NCI-H1694 (cell line): ENCODE data around the gene CD7.

Experiments used
- DNase-seq: peaks from one replicate; lab custom pipeline; 2025; lab: John Stamatoyannopoulos, UW

The CD7 gene

DNA sequence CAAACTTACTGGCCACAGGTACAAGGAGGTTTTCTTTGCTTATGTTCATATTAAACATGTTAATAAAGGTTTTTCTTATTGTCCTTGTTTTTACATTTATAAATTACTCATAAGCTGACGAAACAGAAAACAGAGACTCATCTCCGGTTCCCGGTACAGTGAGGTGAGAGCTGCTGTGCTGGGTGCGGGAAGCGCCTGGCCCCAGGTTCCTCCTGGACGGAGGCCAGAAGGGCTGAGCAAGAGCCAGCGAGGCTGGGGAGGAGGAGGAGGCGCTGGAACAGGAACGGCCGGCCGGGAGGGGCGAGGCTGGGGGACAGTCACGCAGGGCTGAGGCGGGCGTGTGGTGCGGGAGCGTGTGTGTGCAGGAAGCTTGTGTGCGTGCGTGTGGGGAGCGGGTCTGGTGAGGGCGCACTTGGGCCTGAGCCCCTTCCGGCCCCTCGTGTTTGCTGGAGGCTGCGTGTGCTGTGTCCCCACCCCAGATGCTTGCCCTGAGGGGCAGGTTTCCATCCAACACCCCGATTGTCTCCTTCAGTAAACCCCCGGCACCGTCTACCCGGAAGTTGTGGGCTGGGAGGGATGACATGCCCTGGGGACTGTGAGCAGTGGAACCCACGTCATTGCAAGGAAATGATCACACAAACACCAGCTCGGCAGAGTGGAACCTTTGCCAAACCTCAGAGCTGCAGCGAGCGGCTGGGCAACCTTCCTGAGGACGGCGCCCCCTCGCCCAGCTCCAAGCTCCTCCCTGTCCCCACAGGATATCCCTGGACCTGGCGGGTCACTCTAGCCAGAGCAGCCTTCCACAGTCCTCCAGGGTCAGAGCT, 19.5 kb downstream of the CD7 start:
- no peak for DNase-seq

DNA sequence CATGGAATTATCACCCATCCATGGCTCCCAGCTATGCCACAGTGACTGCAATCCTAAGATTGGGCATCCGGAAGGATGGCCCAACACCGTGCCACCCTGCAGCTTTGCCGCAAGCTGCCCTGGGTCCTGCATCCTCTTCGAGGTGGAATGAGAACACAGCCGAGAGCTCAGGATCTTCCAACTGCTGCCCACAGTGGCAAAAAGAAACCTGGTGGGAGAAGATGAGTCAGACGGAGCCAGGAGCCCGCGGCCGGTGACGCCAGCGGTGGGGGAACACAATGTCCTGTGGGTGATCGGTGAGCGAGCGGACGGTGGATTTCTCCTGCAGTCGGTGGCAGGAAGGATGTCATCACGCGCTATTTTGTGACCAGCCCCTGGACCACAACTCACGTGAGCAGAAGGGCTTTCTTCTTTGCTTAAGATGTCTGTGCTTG, 20.1 kb downstream of the CD7 start:
- no peak for DNase-seq

DNA sequence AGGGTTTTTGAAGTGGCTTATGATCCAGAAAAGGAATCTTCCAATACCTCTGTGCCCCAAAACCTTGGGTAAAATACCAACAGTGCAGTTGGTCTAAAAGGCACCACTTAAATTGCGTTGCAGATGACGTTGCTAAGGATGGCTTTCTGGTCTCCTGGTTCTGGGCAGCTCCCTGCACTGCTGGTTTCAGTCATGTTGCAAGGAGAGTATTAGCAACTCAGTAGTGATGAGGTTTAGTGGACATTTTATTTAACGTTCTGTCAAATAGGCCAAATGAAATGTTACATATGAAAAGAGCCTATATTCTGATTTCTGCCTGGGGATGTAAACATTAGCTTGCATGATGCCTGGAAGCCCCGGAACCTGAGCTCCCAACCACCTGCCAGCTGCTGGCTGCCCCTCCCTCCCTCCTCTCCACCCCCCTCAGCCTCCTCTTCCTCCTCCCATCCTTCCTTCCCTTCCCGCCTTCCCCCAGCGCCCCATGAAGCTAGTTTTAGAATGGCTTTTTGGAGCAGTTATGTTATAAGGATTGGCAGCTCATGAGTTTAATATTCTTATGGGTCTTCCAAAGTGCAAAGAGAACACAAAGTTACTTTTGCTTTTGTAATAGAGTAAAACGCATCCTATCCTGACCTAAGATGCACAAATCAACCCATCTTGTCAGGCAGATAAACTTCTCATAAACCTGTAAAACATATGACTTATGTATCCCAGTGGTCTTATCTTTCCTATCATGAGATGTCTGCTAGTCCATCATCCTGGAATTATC, 20.7 kb downstream of the CD7 start:
- DNase-seq, result no peak

DNA sequence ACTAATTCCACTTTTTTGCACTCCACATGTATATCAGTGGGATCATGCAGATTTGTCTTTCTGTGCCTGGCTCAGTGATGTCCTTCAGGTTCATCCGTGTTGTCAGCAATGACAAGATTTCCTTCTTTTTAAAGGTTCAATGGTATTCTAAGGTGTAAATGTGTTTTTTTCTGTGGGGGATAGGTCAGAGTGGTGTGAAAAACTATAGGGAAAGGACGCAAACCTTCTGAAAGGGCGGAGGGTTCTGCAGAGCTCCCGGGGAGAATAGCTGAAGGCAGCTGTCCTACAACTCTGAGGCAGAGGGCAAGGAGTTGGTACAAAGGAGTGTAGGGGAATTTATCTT, 22.0 kb downstream of the CD7 start:
- DNase-seq, result no peak

DNA sequence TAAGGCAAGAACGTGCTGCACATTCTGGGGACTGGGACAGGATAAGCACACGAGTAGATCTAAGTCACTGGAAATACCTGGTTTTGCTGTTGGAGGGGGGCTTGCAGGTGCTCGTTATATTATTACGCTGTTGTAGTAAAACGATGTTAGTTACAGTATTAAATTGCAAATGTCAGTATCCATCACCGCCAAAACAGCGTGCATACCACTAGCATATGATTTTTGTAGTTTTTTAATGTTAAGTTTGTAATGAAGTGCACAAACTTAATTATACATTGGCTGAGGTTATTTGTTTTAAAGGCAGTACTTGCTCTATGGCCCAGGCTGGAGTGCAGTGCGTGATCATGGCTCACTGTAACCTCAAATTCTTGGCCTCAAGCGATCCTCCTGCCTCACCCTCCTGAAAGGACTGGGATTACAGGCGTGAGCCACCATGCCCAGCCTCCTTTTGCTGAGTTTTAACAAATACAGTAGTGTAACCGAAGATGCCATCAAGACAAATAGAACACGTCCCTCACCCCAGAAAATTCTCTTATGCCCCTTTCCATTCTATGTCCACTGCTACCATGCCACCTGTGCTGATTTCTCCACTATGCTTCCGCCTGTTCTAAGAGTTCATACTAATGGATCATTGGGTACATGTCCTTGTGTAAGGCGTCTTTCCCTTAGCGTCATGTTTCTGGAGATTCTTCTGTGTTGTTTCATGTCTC, 23.2 kb downstream of the CD7 start:
- DNase-seq, result no peak

DNA sequence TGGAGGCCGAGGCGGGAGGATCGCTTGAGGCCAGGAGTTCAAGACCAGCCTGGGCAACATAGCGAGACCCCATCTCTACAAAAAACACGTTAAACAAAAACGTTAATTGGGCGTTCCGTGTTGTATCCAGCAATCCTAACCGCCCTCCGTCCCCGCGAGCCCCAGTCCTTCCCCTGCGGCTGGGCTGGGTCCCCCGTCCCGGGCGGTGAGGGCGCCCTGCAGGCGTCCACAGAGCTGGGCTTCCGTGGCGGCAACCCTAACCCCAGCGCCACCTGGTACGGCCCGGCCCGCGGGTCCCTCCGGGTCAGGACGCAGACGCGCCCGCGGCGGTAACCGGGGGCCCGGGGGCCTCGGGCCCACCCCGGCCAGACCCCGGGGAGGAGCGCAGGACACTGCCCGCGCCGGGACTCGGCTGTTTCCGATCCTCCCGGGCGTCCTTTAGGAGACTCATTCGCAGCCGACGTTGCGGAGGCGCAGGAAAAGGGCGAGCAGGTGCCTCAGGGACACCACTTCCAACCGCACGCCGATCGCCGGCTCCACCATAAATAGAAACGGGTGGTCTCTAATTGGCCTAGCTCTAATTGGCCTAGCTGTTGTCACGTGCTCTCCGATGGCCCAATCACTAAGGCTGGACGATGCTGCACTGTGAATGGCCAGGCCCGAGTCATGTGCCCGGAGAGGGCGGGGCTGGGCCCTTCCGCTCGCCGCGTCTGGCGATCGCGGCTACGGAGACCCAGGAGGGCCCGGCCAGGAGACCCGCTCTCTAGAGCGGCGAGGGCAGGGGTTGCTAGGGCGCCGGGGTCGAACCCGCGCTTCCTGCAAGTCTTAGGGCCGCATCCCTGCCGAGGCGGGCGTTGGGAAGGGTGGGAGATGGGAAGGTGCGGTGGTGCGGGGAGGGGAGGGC, 24.9 kb downstream of the CD7 start:
- DNase-seq, result peak; percentile 99

DNA sequence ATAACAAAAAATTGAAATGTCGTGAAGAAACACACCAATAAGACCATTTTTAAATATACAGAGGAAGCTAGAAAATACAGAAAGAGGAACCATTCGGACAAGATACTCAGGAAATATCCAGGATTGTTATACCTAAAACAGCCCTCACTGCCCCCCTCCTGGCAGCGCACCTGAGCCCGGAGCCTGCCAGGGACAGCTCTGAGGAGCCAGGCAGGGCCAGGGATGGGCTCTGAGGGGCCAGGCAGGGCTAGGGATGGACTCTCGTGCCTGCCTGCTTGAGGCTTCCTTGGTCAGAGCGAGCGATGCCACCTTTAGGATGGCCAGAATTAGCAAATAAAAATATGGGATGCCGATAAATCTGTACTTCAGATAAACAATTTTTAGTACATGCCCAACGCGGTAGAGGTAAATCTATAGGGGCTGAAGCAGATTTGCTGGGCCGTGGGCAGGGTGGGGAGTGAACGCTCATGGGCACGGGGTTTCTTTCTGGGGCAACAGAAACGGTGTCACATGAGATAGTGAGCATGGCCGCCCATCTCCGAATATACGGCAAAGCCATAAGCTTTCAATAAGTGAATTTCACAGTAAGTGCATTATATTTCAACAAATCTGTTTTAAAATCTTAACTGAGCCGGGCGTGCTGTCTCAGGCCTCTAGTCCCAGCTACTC, 25.7 kb downstream of the CD7 start:
- no peak for DNase-seq

DNA sequence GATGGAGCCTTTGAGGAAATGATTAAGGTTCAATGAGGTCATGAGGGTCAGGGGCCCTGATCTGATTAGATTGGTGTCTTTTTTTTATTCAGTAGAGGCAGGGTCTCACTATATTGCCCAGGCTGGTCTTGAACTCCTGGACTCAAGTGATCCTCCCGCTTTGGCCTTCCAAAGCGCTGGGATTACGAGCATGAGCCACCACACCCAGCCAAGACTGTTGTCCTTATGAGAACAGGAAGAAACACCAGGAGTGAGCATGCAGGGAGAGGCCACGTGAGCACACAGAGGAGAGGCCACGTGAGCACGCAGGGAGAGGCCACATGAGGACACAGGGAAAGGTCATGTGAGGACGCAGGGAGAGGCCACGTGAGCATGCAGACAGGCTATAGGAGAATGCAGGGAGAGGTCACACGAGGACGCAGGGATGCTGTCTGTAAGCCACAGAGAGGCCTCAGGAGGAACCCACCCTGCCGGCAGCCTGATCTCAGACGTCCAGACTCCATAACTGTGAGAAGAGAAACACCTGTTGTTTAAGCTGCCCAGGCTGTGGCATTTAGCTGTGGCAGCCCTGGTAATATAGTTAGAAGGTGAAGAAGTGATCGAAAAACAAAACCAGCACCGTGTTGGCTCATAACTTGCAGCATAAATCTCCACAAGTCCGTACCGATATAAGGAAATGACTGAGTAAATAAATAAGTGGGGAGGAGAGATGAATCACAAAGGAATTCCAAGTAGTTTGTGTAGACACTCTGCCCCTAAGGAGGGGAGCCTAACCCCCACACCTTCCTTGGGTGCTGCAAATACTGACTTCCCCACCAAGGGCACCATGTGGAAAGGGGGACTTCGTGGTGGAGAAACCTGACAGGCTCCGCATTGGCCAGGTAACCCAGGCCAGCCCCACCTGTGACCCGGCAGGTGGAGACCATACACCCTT, 29.3 kb downstream of the CD7 start:
- DNase-seq, result no peak

DNA sequence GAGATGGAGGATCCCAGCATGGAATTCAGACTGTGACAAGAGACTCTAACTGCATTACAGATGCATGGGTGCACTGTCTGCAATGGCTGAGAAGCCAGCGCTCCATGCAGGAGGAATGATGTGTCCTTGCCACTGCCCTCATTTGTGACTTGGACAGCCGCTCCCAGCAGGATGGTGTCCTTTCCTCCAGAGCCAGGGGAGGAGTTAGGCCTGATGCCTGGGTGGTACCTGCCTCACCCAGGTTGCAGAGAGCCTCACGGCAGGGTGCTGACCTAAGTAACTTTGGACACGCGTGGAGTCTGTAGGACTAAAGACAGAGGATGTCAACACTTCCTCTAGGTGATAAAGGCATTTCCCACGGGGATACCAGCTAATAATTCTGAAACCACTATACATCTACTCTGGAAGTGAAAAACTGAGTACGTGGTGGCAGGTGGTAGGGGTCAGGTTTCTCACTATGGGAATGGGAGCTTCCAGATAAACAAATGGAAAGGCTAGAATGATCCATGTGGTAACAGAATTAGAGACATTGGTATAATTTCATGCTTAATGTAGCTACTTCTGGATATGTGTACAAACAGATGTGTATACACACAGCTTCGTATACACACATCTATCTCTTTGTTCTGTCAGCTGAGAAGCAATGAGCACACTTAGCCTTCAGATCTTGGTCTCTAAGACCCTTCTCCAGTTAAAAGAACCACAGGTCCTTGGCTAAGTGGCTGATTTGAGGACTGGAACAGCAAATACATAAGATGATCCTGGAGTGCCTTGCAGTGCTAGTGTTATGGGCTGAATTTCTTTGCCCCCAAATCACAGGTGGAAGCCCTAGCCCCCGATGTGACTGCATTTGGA, 30.2 kb downstream of the CD7 start:
- no peak for DNase-seq

DNA sequence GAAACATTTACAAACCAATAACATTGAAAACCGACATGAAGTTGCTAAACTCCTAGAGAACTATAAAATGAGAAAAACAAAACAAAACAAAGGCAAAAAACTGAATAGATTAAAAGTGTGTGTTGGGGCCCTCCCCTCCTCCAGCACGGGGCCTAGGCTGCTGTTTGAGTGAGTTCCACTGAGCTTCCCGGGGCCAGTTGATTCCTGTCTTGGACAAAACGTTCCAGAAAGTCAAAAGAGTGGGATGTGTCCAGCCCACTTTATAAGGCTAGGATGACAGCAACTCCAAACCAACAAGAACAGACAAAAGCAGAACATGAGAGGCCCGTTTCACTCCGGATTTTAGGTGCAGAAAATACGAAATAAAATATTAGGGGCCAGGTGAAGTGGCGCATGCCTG, 32.3 kb downstream of the CD7 start:
- no peak for DNase-seq

DNA sequence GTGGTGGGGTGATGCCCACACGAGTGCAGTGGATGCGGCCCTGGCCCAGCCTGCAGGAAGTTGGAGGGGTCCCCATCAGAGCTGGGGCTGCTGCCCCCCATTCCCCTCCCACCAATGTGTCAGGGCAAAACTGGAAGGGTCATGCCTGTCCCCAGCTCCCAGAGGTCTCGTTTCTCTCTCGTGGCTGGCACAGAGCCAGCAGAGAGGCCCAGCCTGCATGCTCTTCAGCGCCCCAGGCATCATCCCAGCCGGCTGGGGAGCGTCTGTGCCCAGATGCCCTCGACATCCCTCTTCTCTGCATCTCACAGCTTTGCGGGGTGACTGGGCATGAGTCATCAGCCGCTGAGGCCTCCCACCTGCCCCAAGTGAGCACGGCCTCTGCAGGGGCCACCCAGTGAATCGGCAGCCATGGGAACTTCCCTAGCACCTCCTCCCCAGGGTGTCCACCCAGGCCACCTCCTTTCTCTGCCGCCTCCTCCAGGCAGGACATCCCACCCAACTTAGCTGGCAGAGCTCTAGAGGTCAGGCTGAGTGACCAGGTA, 34.1 kb downstream of the CD7 start:
- peak; percentile 33 for DNase-seq

DNA sequence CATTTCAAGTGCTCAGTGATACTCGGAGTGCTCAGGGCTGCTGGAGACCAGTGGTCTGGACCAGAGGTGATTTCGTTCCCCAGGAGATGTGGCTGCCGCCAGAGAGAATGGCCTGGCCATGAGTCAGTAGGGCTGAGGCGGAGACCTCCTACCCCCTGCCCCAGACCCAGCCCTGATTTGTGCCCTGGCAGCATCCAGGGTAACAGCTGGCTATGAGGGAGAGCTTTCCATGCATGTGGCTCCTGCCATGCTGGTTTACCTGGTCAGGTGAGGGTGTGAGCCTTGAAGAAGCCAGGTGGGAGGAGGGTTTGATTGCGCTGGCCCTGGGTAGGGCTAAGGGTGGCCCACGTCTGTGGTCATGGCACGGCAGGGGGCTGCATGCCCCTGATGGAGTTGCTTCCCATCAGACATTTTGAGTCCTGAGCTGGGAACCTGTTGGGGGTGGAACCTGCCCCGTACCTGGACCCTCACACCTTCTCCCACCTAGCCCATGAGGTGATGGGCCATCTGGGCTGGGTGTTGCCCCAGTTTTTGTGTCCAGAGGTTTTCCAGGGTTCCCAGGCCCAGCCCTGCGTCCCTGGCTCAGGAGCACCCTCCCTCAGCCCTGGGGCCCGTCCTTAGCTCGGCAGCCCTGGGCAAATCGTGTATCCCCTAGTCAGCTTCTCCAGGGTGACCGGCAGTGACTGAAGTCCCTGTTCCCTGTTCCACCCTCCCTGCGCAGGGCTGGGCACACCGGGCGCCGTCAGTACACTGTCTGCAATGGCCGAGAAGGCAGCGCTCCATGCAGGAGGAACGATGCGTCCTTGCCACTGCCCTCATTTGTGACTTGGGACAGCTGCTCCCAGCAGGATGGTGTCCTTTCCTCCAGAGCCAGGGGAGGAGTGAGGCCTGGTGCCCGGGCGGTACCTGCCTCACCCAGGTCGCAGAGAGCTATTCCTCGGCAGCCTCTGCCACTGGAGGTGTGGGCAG, 34.9 kb downstream of the CD7 start:
- no peak for DNase-seq

DNA sequence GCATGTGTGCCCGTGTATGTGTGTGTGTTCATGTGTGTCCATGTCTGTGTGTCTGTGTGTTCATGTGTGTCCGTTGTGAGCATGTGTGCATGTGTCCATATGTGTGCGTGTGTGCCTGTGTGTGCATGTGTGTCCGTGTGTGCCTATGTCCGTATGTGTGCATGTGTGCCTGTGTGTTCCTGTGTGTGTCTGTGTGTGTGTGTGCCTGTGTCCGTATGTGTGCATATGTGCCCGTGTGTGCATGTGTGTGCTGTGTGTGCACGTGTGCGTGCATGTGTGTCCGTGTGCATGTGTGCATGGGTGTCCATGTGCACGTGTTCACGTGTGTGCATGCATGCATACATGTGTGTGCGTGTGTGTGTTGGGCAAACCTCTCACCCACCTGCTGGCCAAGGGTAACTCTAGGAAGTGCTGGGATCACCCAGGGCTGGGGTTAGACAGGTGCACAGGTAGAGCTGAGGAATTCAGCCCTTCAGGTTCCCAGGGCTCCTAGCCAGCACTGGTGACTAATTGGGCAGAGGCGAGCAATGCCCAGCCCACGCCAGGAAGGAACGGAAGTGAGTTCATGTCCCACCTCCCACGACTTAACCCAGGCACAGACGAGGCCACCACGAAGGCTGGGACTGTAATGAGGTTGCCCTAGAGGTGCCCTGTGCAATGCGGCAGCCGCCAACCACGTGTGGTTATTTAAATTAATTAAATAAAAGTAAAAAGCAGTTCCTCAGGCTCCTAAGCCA, 35.7 kb downstream of the CD7 start:
- no peak for DNase-seq

DNA sequence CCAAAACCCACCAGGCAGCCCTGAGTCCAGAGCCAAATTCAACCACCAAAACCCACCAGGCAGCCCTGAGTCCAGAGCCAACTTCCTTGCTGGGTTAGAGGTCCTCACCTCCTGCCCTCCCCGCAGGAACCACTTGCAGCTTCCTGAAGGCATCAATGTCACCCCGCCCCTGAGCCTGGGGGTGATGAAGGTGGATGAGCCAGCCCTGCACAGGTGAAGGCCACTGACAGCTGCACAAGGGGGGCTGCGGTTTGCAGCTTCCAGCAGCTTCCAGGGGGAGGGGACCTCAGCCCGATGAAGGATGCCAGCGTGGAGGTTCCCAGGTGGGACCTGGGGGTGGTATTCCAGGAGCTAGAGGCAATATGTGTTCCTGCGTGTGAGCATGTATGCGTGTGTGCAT, 36.3 kb downstream of the CD7 start:
- DNase-seq, result no peak

DNA sequence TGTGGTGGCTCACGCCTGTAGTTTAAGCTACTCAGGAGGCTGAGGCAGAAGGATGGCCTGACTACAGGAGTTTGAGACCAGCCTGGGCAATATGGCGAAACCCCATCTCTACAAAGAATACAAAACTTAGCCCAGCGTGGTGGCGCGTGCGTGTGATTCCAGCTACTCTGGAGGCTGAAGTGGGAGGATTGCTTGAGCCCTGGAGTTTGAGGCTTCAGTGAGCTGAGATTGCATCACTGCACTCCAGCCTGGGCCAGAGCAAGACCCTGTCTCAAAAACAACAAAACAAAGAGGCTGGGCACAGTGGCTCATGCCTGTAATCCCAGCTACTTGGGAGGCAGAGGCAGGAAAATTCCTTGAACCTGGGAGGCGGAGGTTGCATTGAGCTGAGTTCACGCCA, 36.9 kb downstream of the CD7 start:
- no peak for DNase-seq

DNA sequence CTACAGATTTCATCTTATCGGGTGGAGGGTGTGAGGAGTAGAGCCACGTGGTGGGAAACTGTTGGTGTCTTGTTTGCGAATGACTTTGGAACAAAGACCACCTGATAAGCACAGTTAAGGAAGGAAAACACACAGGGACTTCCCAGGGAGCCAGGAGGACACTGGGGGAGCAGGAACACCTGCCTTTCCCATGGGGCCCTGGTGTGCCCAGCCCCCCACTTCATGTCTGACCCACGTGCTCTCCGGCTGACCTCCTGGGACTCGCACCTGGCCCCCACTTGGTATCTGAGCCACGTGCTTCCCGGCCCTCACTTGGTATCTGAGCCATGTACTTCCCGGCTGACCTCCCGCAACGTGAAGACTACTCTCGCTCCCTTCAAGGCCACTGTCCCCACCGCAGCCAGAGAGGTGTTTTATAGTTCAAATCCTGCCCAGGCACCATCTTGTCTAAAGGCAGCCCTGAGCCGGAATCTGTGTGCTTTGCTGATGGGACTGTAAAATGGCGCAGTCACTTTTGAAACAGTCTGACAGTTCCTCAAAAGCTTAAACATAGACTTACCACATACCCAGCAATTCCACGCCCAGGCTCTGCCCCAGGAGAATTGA, 38.5 kb downstream of the CD7 start:
- DNase-seq, result no peak

DNA sequence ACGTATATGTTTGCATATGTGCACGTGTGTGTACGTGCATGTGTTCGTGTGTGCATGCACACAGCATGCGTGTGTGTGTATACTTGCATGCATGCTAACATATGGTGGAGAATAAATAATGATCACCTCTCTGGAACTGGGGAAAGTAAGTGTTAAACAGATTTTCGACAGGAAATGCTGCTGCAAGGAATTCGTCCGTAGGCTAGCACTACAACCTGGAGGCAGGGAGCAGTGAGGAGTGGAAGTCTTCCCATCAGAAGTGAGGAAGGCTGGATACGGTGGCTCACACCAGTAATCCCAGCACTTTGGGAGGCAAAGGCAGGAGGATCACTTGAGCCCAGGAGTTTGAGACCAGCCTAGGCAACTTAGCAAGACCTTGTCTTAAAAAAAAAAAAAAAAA, 39.1 kb downstream of the CD7 start:
- DNase-seq, result no peak
